ENCODE results near the gene FARS2.

DNA sequence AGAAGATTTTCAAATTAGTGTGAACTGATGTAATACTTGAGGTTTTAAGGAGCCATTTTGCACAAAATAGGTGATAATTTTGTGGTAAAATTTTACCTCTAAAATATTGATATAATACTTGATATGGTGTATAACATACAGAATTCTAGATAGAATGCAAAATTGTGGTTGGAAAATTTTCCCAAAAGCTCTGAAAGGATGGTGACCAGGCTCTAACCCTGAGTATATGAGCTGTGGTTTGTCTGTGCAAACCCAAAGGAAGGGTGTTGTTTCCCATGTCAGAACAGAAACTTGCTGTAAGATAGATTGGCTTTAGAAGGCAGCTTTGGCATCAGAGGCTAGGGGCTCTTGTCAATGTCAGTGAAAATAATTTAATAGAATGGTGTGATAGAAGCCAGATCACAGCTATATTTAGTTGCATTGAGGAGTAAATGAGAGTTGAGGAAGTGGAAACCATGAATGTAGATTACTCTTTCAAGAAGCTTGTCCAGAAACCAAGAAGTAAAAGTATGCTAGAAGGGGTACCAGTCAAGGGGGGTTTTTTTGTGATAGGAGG is 257.7 kb downstream of the FARS2 start:
- TF ChIP-seq, protein P1, sequence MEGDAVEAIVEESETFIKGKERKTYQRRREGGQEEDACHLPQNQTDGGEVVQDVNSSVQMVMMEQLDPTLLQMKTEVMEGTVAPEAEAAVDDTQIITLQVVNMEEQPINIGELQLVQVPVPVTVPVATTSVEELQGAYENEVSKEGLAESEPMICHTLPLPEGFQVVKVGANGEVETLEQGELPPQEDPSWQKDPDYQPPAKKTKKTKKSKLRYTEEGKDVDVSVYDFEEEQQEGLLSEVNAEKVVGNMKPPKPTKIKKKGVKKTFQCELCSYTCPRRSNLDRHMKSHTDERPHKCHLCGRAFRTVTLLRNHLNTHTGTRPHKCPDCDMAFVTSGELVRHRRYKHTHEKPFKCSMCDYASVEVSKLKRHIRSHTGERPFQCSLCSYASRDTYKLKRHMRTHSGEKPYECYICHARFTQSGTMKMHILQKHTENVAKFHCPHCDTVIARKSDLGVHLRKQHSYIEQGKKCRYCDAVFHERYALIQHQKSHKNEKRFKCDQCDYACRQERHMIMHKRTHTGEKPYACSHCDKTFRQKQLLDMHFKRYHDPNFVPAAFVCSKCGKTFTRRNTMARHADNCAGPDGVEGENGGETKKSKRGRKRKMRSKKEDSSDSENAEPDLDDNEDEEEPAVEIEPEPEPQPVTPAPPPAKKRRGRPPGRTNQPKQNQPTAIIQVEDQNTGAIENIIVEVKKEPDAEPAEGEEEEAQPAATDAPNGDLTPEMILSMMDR (IDR thresholded peaks at IDR 0.05) = no peak
- TF ChIP-seq JUNB (IDR thresholded peaks at IDR 0.05) (no peak), PHF8 (IDR thresholded peaks at IDR 0.05; ENCODE audit: borderline replicate concordance, low read depth) (no peak), RNF2 (IDR thresholded peaks at IDR 0.05; ENCODE audit: borderline replicate concordance, low read depth) (no peak), POLR2A (IDR thresholded peaks at IDR 0.05; ENCODE audit: low read length) (no peak), SREBF2 (IDR thresholded peaks at IDR 0.05) (no peak), HOXB5 (CRISPR knock-in tag; IDR thresholded peaks at IDR 0.05) (no peak), EP300 (IDR thresholded peaks at IDR 0.05) (no peak), RCOR1 (IDR thresholded peaks at IDR 0.05; ENCODE audit: low read depth, low read length) (no peak), BHLHE40 (IDR thresholded peaks at IDR 0.05; ENCODE audit: low read depth, low read length) (no peak), EHMT2 (IDR thresholded peaks at IDR 0.05; ENCODE audit: low read depth) (no peak)
- TF ChIP-seq, protein P2, sequence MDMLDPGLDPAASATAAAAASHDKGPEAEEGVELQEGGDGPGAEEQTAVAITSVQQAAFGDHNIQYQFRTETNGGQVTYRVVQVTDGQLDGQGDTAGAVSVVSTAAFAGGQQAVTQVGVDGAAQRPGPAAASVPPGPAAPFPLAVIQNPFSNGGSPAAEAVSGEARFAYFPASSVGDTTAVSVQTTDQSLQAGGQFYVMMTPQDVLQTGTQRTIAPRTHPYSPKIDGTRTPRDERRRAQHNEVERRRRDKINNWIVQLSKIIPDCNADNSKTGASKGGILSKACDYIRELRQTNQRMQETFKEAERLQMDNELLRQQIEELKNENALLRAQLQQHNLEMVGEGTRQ (IDR thresholded peaks at IDR 0.05) = no peak
- TF ChIP-seq, protein P3, sequence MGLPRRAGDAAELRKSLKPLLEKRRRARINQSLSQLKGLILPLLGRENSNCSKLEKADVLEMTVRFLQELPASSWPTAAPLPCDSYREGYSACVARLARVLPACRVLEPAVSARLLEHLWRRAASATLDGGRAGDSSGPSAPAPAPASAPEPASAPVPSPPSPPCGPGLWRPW (IDR thresholded peaks at IDR 0.05) = no peak
- TF ChIP-seq, protein P4, sequence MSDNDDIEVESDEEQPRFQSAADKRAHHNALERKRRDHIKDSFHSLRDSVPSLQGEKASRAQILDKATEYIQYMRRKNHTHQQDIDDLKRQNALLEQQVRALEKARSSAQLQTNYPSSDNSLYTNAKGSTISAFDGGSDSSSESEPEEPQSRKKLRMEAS (IDR thresholded peaks at IDR 0.05) = no peak

All from A549 (cell line).